ENCODE results near the gene TIMM8B. TPM values are rescaled to one million over a fixed set of nuclear protein-coding genes. Genes with fewer than 3 reads are reported as not detected.
"Not testable (repeated sequence)": the region's sequence is repeated elsewhere in the genome, so short reads cannot be mapped to it uniquely, and the experiment has no call there.

Gene TIMM8B
- total RNA-seq, 2 donors from 2014 or later = 26.6 to 42.6 TPM

GRCh38 chr11:112048256-112048655 lies 38.3 kb downstream of the TIMM8B start:
- ATAC-seq (replicated peaks); H3K27ac Mint-ChIP-seq; H3K4me1 Mint-ChIP-seq; H3K27me3 Mint-ChIP-seq; H3K9me3 Mint-ChIP-seq; H3K4me3 Mint-ChIP-seq: not testable (repeated sequence)
- peaks cover 94% of the 10 kb centered on the region for H3K36me3 Mint-ChIP-seq (ENCODE audit: low read depth)

GRCh38 chr11:112046647-112047046 lies 39.9 kb downstream of the TIMM8B start:
- H3K4me1 Mint-ChIP-seq; H3K27me3 Mint-ChIP-seq; H3K27ac Mint-ChIP-seq; ATAC-seq (replicated peaks); H3K4me3 Mint-ChIP-seq; H3K9me3 Mint-ChIP-seq: not testable (repeated sequence)
- peaks cover 94% of the 10 kb centered on the region for H3K36me3 Mint-ChIP-seq (ENCODE audit: low read depth)

GRCh38 chr11:112044961-112045360 lies 41.6 kb downstream of the TIMM8B start:
- no peak overlapping the region for H3K27ac Mint-ChIP-seq
- H3K4me3 Mint-ChIP-seq = no peak overlapping the region
- peaks cover 91% of the 10 kb centered on the region for H3K36me3 Mint-ChIP-seq (ENCODE audit: low read depth)
- peaks cover 5% of the 10 kb centered on the region for H3K4me1 Mint-ChIP-seq
- no peak for ATAC-seq (replicated peaks)
- H3K9me3 Mint-ChIP-seq = no peaks in the 10 kb centered on the region
- H3K27me3 Mint-ChIP-seq = no peaks in the 10 kb centered on the region

- Mint-ChIP-seq H3K36me3 (ENCODE audit: low read depth) (peaks cover 93% of the 10 kb centered on the region), H3K27ac (no peak overlapping the region), H3K9me3 (no peaks in the 10 kb centered on the region), H3K27me3 (no peaks in the 10 kb centered on the region), H3K4me3 (no peak overlapping the region), H3K4me1 (peaks cover under 1% of the 10 kb centered on the region)
- no peak for ATAC-seq (replicated peaks)
Observed at GRCh38 chr11:112042961-112043304, 43.6 kb downstream of the TIMM8B start.

GRCh38 chr11:112042161-112042960 lies 44.2 kb downstream of the TIMM8B start:
- Mint-ChIP-seq H3K27ac (no peak overlapping the region), H3K27me3 (no peaks in the 10 kb centered on the region), H3K9me3 (no peaks in the 10 kb centered on the region), H3K4me3 (no peak overlapping the region), H3K4me1 (no peaks in the 10 kb centered on the region), H3K36me3 (ENCODE audit: low read depth) (peaks cover 93% of the 10 kb centered on the region)
- no peak for ATAC-seq (replicated peaks)

GRCh38 chr11:112037527-112037926 lies 49.0 kb downstream of the TIMM8B start:
- ATAC-seq (replicated peaks) = no peak
- Mint-ChIP-seq H3K4me1 (no peaks in the 10 kb centered on the region), H3K27me3 (no peaks in the 10 kb centered on the region), H3K36me3 (ENCODE audit: low read depth) (peaks cover 87% of the 10 kb centered on the region), H3K9me3 (no peaks in the 10 kb centered on the region), H3K4me3 (no peak overlapping the region), H3K27ac (no peak overlapping the region)

Other genes starting within 250 kb of the TIMM8B start
- gene ALG9, start 215.2 kb downstream of the TIMM8B start, total RNA-seq = 10 to 100 TPM; 33.9 to 39.5 TPM
- 1 to 10 TPM; 3.7 to 7.1 TPM for gene FDXACB1, start 207.6 kb downstream of the TIMM8B start, total RNA-seq
- 10 to 100 TPM; 19.5 to 22.4 TPM for gene CFAP68, start 207.2 kb downstream of the TIMM8B start, total RNA-seq
- gene CRYAB, start 175.0 kb downstream of the TIMM8B start, total RNA-seq = not detected
- under 1 TPM in 1 of 2 donors, not detected in 1; 0.32 TPM for gene HSPB2, start 174.0 kb downstream of the TIMM8B start, total RNA-seq
- gene C11orf52, start 167.8 kb downstream of the TIMM8B start, total RNA-seq = not detected
- 10 to 100 TPM; 11.3 to 27.4 TPM for gene DIXDC1, start 149.4 kb downstream of the TIMM8B start, total RNA-seq
- 10 to 100 TPM; 27.4 to 49.1 TPM for gene DLAT, start 61.3 kb downstream of the TIMM8B start, total RNA-seq
- gene PIH1D2, start 12.7 kb downstream of the TIMM8B start, total RNA-seq = under 1 TPM; 0.54 to 0.87 TPM
- 10 to 100 TPM; 19.7 to 20.2 TPM for gene NKAPD1, start 12.5 kb downstream of the TIMM8B start, total RNA-seq
- gene SDHD, start 117 bp upstream of the TIMM8B start, total RNA-seq = 100 to 1,000 TPM in 1 of 2 donors, 10 to 100 TPM in 1; 75.4 to 101 TPM
- gene IL18, start 77.3 kb upstream of the TIMM8B start, total RNA-seq = not detected
- gene TEX12, start 80.6 kb upstream of the TIMM8B start, total RNA-seq = under 1 TPM; 0.24 to 0.99 TPM
- 1 to 10 TPM; 2.4 to 5.0 TPM for gene BCO2, start 88.8 kb upstream of the TIMM8B start, total RNA-seq
- 10 to 100 TPM; 24.1 to 31.0 TPM for gene PTS, start 139.7 kb upstream of the TIMM8B start, total RNA-seq
- gene PLET1, start 174.1 kb upstream of the TIMM8B start, total RNA-seq = not detected